Liver (tissue), 9 donors: ENCODE results near the gene TP73. TPM values are rescaled to one million over a fixed set of nuclear protein-coding genes. Genes with fewer than 3 reads are reported as not detected.

Source experiments
- DNase-seq: peaks from one replicate; pipeline ENCODE4 v3.0.0-alpha.2; 2017; ENCODE audit warnings: low spot score
- H3K27ac ChIP-seq, 2 donors: one replicate each; pipeline ENCODE4 v1.7.0; 2013; ENCODE audit warnings: inconsistent platforms in 2 of 2, low read length in 2 of 2, control low read depth in 1 of 2, low read depth in 1 of 2, mild to moderate bottlenecking in 1 of 2
- H3K27me3 ChIP-seq, 4 donors: one replicate each; pipeline versions ENCODE4 v1.6.1 to v1.7.0; 2013; ENCODE audit warnings: low read length in 3 of 4, inconsistent platforms in 1 of 4, mild to moderate bottlenecking in 1 of 4, moderate library complexity in 1 of 4; ENCODE audit not compliant: control insufficient read depth in 4 of 4, insufficient read depth in 4 of 4
- H3K36me3 ChIP-seq, 4 donors: one replicate each; pipeline versions ENCODE4 v1.6.1 to v1.7.0; 2013; ENCODE audit warnings: low read length in 3 of 4, mild to moderate bottlenecking in 3 of 4, low read depth in 1 of 4, moderate library complexity in 1 of 4; ENCODE audit not compliant: control insufficient read depth in 4 of 4, insufficient read depth in 3 of 4
- H3K4me1 ChIP-seq, 4 donors: one replicate each; pipeline versions ENCODE4 v1.6.1 to v1.7.0; 2013; ENCODE audit warnings: low read length in 3 of 4, mild to moderate bottlenecking in 3 of 4, moderate library complexity in 1 of 4; ENCODE audit not compliant: control insufficient read depth in 4 of 4, insufficient read depth in 4 of 4
- H3K4me3 ChIP-seq, 3 donors: one replicate each; pipeline versions ENCODE4 v1.6.1 to v1.7.0; 2013; ENCODE audit warnings: low read length in 3 of 3, control low read depth in 1 of 3, low read depth in 1 of 3, mild to moderate bottlenecking in 1 of 3
- H3K9ac ChIP-seq, 2 donors: one replicate each; pipeline ENCODE4 v1.7.0; 2013; ENCODE audit warnings: low read length in 2 of 2, mild to moderate bottlenecking in 2 of 2, moderate library complexity in 2 of 2, control low read depth in 1 of 2, low read depth in 1 of 2
- H3K9me3 ChIP-seq, 4 donors: one replicate each; pipeline versions ENCODE4 v1.6.1 to v1.7.0; 2013; ENCODE audit warnings: low read length in 3 of 4; ENCODE audit not compliant: control insufficient read depth in 4 of 4
- ATF3 ChIP-seq: IDR thresholded peaks from 2 replicates; pipeline ENCODE4 v1.6.1; 2016; ENCODE audit warnings: antibody characterized with exemption
- CTCF ChIP-seq: fragments of 150-350 bp; IDR thresholded peaks from 2 replicates; pipeline ENCODE4 v1.5.1; 2017; ENCODE audit warnings: improper control_type of control experiment, low read depth, low read length; ENCODE audit not compliant: missing input control
- EGR1 ChIP-seq, 2 donors: IDR thresholded peaks; 2 replicates each; pipeline ENCODE4 v1.6.1; 2016 to 2018; ENCODE audit warnings: antibody characterized with exemption in 2 of 2, low read depth in 2 of 2
- FOXA1 ChIP-seq: IDR thresholded peaks from 2 replicates; pipeline ENCODE4 v1.6.1; 2016; ENCODE audit warnings: antibody characterized with exemption
- FOXA2 ChIP-seq: IDR thresholded peaks from 2 replicates; pipeline ENCODE4 v1.6.1; 2016; ENCODE audit warnings: antibody characterized with exemption
- GABPA ChIP-seq, 2 donors: IDR thresholded peaks in 1 of 2; conservative IDR thresholded peaks in 1 of 2; 2 replicates each; pipeline ENCODE4 v1.6.1; 2016; ENCODE audit warnings: antibody characterized with exemption in 2 of 2, mild to moderate bottlenecking in 1 of 2, moderate library complexity in 1 of 2
- HNF4A ChIP-seq, 2 donors: conservative IDR thresholded peaks; 2 replicates each; pipeline ENCODE4 v1.6.1; 2016; ENCODE audit warnings: antibody characterized with exemption in 2 of 2, mild to moderate bottlenecking in 2 of 2
- HNF4G ChIP-seq: IDR thresholded peaks from 2 replicates; pipeline ENCODE4 v1.6.1; 2016; ENCODE audit warnings: antibody characterized with exemption
- JUND ChIP-seq, 2 donors: IDR thresholded peaks; 2 replicates each; pipeline ENCODE4 v1.6.1; 2016; ENCODE audit warnings: antibody characterized with exemption in 2 of 2
- MAX ChIP-seq: IDR thresholded peaks from 2 replicates; pipeline ENCODE4 v1.6.1; 2016; ENCODE audit warnings: antibody characterized with exemption
- NR2F2 ChIP-seq: IDR thresholded peaks from 2 replicates; pipeline ENCODE4 v1.6.1; 2016; ENCODE audit warnings: antibody characterized with exemption
- RAD21 ChIP-seq, 2 donors: IDR thresholded peaks; 2 replicates each; pipeline ENCODE4 v1.6.1; 2016; ENCODE audit warnings: antibody characterized with exemption in 2 of 2, mild to moderate bottlenecking in 2 of 2
- REST ChIP-seq: IDR thresholded peaks from 2 replicates; pipeline ENCODE4 v1.6.1; 2016; ENCODE audit warnings: antibody characterized with exemption, mild to moderate bottlenecking
- RXRA ChIP-seq, 2 donors: IDR thresholded peaks; 2 replicates each; pipeline ENCODE4 v1.6.1; 2017 to 2018; ENCODE audit warnings: antibody characterized with exemption in 2 of 2, mild to moderate bottlenecking in 1 of 2
- SP1 ChIP-seq: IDR thresholded peaks from 2 replicates; pipeline ENCODE4 v1.6.1; 2018; ENCODE audit warnings: antibody characterized with exemption, mild to moderate bottlenecking
- TAF1 ChIP-seq: conservative IDR thresholded peaks from 2 replicates; pipeline ENCODE4 v1.6.1; 2016; ENCODE audit warnings: antibody characterized with exemption, mild to moderate bottlenecking
- YY1 ChIP-seq: IDR thresholded peaks from 2 replicates; pipeline ENCODE4 v1.6.1; 2016; ENCODE audit warnings: antibody characterized with exemption, mild to moderate bottlenecking
- ZBTB33 ChIP-seq: IDR thresholded peaks from 2 replicates; pipeline ENCODE4 v1.6.1; 2016; ENCODE audit warnings: antibody characterized with exemption
- WGBS: extraction: QIAGEN DNeasy Blood & Tissue Kit; methylation state at CpG from one replicate; pipeline ENCODE4 v1.1.7; 2013; 5-methylcytosine and 5-hydroxymethylcytosine counted together
- polyA plus RNA-seq, 2 donors: library from polyadenylated mRNA; stranded (reverse) in 1 of 2; unstranded in 1 of 2; fragments of 200-250 nt in 1 of 2; fragments of >200 nt in 1 of 2; fragmentation: Nextera tagmentation in 1 of 2; extraction: Ambion mirVana in 1 of 2; gene quantifications; one replicate each; pipeline versions ENCODE4 v1.2.1 to v1.2.3, GENCODE V29; 2013 to 2015
- total RNA-seq, 2 donors: library from RNA; depleted of rRNA; stranded (reverse); fragments of >200 nt; gene quantifications; one replicate each; pipeline ENCODE4 v1.2.3, GENCODE V29; 2014
- donor health status: healthy.
- donor health status: healthy.
- donor health status: healthy.
- donor health status: healthy.
- donor health status: healthy.

TP73 gene
- total and polyA plus RNA-seq, 4 donors = 0.08 to 0.29 (median 0.18) TPM

- TF ChIP-seq FOXA1 (no peak), GABPA (IDR thresholded peaks at IDR 0.05 in 1 of 2, conservative IDR thresholded peaks at IDR 0.05 in 1 of 2) (no peak), ATF3 (no peak), TAF1 (no peak), EGR1 (IDR thresholded peaks at IDR 0.05; ENCODE audit: low read depth in 2 of 2) (no peak), NR2F2 (no peak), JUND (IDR thresholded peaks at IDR 0.05) (no peak), CTCF (no peak), RAD21 (IDR thresholded peaks at IDR 0.05) (no peak), ZBTB33 (no peak)
- WGBS = 91% methylated on average over 17 of the region's 17 CpGs
- DNase-seq = no peak
- Histone ChIP-seq H3K4me3 (no peak overlapping the region), H3K36me3 (no peaks in the 10 kb centered on the region), H3K4me1 (peaks cover 2 to 12% (median 8%) of the 10 kb centered on the region in 4 donors), H3K27ac (no peak overlapping the region), H3K9ac (no peak overlapping the region), H3K9me3 (no peaks in the 10 kb centered on the region), H3K27me3 (no peaks in the 10 kb centered on the region)
Measured at GRCh38 chr1:3767328-3767925, 115.1 kb downstream of the TP73 start.

- Histone ChIP-seq H3K4me1 (peaks cover 8 to 24% (median 18%) of the 10 kb centered on the region in 4 donors), H3K9me3 (no peaks in the 10 kb centered on the region), H3K27ac (no peak overlapping the region), H3K27me3 (no peaks in the 10 kb centered on the region), H3K9ac (no peak overlapping the region), H3K36me3 (no peaks in the 10 kb centered on the region), H3K4me3 (no peak overlapping the region)
- 91% methylated on average over 22 of the region's 22 CpGs for whole genome bisulfite sequencing
- TF ChIP-seq TAF1 (no peak), RAD21 (IDR thresholded peaks at IDR 0.05) (no peak), REST (no peak), YY1 (no peak), RXRA (IDR thresholded peaks at IDR 0.05) (no peak), HNF4G (no peak), FOXA1 (no peak), JUND (IDR thresholded peaks at IDR 0.05) (no peak), HNF4A (conservative IDR thresholded peaks at IDR 0.05) (no peak), MAX (no peak), SP1 (no peak), CTCF (no peak), NR2F2 (no peak), FOXA2 (no peak), EGR1 (IDR thresholded peaks at IDR 0.05; ENCODE audit: low read depth in 2 of 2) (no peak), GABPA (IDR thresholded peaks at IDR 0.05 in 1 of 2, conservative IDR thresholded peaks at IDR 0.05 in 1 of 2) (no peak)
- no peak for DNase-seq
Measured at GRCh38 chr1:3768811-3769390, 116.6 kb downstream of the TP73 start.
